Frontal cortex (tissue), 4 donors: ENCODE measurements around the gene LSS. TPM values are rescaled to one million over a fixed set of nuclear protein-coding genes. Genes with fewer than 3 reads are reported as not detected.

Experiments used
- DNase-seq, 2 donors: peaks; one replicate each; pipeline ENCODE4 v3.0.0; 2012; ENCODE audit warnings: low spot score in 2 of 2
- FAIRE-seq: peaks from 2 replicates; lab custom pipeline; 2012; peaks lifted over from hg19 to GRCh38; lab: Jason Lieb, UNC
- total RNA-seq: library from RNA; depleted of rRNA; stranded (reverse); fragments of >200 nt; gene quantifications from one replicate; pipeline ENCODE4 v1.2.3, GENCODE V29; 2014
- donor health status: control.
- donor health status: control.
- donor health status: control.

LSS gene
- total RNA-seq, 1 donor from 2014 or later = 39.5 TPM

GRCh38 chr21:46159841-46160656, 68.5 kb downstream of the LSS start:
- DNase-seq (no peak), FAIRE-seq (no peak)

DNA sequence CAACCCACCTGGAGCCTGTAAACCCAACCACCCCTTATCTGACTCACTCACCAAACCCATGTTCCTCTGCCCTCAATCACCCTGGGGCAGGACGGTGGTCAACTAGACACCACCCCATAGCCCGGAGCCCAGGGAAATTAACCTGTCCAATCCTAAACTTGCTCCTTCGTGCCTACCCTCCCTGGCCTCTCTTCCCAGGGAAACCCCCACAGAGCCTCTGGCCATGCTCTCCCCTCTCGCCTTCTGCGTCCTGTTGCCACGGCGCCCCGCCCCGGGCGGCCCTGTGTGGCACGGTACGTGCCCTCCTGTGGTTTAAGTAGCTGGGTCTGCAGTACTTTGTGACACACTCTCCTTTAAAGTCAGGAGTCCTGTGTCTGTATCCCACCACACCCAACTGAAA, 69.2 kb downstream of the LSS start:
- no peak for FAIRE-seq
- no peak for DNase-seq

DNA sequence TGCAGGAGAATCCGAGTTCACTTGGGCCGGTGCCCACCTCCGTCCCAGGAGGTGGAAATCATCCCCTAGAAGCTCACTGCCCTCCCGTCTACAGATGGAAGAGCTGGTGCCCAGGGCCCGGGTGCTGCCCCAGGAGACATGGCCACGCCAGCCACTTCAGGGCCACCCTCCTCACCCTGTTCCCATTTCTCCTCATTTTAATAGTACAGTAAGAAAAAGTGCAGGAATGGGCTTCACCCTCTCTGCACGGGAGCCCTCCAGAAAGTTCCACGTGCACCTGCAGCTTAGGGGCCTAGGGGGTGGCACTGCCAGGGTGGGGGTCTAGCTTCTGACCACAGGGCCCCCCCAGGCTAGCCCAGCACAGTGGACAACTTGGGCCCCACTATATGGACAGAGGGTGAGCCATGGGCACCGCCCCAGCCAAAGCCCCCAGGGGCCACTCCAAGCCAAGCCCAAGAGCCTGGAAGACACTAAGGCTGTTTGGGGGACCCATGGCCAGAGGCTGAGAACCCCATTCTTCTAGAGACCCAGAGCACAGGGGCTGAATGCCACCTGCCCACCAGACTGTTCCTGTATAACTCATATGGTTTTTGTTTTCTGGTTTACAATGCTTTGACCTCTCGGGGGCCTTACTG, 69.8 kb downstream of the LSS start:
- DNase-seq (no peak), FAIRE-seq (no peak)

GRCh38 chr21:46157987-46158451, 70.6 kb downstream of the LSS start:
- no peak for DNase-seq
- FAIRE-seq = no peak

- FAIRE-seq = no peak
- DNase-seq = no peak
Observed at GRCh38 chr21:46157396-46157986, 71.1 kb downstream of the LSS start.

DNA sequence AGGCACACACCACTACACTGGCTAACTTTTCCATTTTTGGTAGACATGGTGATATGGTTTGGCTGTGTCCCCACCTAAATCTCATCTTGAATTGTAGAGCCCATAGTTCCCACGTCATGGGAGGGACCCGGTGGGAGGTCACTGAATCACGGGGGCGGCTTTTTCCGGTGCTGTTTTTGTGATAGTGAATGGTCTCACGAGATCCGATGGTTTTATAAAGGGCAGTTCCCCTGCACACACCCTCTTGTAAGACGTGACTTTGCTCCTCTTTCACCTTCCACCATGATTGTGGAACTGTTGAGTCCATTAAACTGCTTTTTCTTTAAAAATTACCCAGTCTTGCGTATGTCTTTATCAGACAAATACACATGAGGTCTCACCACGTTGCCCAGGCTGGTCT, 71.9 kb downstream of the LSS start:
- FAIRE-seq = no peak
- DNase-seq = no peak

DNA sequence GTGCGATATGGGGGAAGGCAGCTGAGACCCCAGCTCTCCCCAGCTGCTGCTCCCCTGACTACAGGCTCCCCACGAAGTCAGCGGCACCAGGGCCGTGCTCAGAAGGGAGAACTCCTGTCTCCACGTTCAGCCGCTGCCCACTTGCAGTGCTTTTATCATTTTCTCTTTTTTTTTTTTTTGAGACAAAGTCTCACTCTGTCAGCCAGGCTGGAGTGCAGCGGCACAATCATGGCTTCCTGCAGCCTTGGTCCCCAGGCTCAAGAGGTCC, 72.3 kb downstream of the LSS start:
- no peak for FAIRE-seq
- DNase-seq = no peak

DNA sequence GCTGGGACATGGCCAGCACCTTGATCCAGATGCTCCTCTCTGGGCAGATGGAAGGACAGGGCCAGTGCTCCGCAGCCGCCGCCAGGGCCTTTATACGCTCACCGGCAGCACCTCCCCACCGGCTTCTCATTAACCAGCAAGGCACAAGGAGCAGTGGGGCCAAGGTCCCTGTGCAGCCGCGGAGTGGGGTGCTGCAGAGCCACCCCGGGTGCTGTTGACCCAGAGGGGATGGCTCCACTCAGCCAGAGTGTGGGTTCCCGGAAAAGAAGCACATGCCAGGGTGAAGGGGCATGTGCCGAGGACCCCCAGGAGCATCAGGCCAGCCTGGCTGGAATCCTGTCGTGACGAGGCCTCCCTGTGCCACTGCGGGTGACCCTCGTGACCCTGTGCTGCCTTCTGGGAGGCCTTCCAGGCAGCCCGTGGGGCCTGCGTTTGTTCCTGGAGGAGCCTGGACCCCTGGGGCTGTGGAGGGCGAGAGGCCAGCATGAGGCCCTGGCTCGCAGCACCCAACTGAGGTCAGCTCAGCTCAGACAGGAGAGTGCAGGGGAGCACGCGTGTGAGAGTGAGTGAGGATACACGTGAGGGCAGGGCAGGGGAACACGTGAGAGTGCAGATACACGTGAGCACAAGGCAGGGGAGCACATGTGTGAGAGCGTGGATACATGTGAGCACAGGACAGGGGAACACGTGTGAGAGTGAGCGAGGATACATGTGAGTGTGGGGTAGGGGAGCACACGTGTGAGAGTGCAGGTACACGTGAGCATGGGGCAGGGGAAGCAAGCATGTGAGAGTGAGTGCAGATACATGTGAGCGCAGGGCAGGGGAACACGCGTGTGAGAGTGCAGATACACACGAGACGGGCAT, 72.8 kb downstream of the LSS start, which contains the start of gene FTCD:
TSS of gene FTCD (minus strand) at position 66 of the 864 bp plus-strand sequence. CDS start at position 10, 56 bp downstream.
- DNase-seq (no peak), FAIRE-seq (no peak)

DNA sequence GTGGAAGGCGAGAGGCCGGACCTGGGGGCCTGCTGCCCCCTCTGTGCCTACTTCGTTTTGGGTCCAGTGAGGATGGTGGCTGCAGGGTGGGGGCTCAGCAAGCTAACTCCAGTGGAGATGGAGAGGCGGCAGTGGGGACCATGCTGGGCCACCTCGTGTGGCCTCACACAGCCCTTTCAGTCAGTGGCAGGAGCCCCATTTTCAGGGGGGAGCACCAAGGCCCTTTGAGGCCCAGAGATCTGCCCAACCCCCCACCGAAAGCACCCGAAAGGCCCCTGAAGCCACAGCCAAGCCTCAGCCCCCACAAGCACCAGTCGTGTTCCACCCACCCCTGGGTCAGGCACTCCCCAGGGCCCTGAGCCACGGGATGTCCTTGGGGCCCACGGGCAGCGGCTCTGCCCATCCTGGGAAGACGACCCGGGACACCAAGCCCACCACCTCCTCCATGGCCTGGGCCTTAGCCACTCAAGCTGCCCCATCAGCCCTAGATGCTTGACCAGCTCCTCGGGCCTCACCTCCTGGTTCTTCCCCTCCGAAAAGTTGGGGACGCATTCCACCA, 73.5 kb downstream of the LSS start:
- FAIRE-seq = no peak
- no peak for DNase-seq

DNA sequence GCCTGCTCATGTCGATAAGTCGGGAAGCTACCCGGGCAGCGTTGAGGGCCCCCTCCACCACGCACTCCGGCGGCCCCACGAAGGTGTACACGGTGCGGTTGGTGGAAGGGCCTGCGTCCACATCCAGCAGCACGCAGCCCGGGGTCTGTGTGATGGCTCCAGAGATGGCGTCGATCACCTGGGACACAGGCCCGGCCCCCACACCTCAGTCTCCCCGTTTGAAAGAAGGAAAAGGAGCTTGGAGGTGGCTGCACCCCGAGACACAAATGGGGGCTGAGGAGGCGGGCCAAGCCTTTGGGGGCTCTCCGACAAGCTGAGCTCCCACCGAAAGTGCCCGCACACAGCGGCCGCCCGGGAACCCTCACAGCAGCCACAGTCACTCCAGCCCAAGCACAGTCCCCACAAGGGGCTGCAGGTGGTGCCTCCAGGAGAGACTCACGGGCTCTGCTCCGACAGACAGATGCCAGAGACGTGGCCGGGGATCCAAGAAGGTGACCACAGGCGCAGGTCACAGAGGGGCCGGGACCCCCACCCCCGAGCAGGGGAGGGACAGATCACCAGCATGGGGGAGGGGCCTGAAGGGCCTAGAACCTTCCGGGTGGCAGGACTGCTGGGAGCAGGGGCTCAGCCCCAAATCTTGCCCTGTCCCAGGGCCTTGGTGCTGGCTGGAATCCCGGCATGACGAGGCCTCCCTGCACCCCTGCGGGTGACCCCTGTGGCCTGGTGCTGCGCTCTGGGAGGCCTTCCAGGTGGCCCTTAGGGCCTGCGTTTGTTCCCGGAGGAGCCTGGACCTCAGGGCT, 74.2 kb downstream of the LSS start:
- DNase-seq (no peak), FAIRE-seq (no peak)

DNA sequence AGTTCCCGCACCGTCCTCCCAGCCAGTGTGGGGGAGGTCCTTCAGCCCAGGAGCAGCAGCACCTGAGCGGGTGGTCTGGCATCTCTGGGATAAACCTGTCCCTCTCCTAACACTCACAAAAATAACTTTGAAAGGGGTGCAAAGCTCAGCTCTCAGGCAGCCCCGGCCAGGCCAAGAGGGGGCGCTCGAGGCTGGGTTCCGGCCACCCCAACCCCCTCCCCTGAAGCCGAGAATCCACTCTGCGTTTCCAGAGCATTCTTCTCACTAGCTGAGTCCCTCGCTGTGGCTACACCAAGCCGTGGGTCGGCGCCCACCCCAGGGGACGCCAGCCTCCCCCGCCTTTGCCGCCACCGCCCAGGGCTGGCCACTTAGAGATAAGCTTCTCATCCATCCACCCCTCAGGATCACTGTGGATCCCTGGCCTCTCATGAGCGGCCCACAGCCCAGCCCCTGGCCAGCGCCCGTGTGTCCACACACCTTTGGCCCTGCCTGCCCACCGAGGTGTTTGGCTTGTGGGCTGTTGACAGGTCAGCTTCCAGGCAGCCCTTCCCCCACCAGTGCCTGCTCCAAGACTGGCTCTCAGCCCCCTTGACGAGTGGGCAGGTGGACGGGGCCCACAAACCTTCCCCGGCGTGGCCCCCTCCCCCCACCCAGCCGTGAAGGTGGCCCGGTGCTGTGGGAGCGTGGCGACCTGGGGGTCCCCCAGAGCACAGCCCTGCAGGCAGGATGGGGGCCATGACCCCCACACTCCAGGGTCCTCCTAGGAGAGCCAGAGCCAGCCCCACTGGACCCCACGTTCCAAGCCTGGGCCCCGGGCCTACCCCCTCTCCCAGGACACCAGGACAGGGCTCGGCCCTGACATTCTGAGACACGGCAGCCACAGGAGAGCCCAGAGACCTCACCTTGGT, 75.1 kb downstream of the LSS start:
- peak; percentile 60 to 82 for DNase-seq
- no peak for FAIRE-seq

DNA sequence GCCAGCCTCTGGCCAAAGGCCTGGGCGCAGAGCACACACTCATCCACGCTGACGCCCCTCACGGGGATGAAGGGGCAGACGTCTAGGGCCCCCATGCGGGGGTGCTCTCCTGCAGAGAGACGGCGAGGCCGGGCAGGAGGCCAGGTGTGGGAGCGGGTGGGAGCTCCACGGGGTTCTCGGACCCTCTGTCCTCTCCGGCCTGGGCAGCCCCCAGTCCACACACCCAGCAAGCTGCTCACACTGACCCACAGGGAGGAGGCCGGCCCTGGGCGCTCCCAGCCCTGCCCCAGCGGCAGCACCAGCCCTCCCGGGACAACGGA, 75.7 kb downstream of the LSS start:
- DNase-seq = no peak
- FAIRE-seq = no peak

GRCh38 chr21:46151989-46152926, 76.3 kb downstream of the LSS start:
- no peak for FAIRE-seq
- DNase-seq = no peak

GRCh38 chr21:46151261-46151988, 77.1 kb downstream of the LSS start:
- no peak for DNase-seq
- FAIRE-seq = no peak

DNA sequence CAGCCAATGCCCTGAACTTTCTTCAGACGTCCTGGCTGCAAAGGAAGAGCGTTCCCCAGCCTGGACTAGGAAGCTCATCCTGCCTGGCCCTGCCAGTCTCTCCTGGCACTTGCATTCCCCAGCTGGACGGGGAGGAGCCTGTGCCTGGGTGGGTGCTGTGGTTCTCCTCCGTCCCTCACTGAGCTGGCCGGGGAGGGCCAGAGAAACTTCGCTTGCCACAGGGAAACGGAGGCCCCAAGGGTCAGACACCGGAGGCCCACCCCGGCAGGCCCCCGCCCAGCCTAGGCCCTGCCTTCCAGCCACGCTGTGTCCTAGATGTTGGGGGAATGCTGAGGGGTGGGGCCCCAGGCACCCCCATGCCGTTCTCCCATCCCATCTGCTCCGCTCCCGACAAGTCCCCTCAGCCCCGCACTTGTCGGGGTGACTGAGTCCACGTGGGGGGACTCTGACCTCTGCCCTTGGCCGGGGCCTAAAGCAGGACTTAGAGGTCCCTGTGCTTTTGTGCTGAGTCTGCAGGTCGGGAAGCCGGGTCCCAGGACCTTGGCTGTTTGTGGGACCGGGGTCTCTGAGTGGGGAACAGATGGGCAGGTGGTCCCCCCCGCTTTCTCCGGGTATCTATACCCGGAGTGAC, 78.0 kb downstream of the LSS start:
- DNase-seq (no peak), FAIRE-seq (no peak)

DNA sequence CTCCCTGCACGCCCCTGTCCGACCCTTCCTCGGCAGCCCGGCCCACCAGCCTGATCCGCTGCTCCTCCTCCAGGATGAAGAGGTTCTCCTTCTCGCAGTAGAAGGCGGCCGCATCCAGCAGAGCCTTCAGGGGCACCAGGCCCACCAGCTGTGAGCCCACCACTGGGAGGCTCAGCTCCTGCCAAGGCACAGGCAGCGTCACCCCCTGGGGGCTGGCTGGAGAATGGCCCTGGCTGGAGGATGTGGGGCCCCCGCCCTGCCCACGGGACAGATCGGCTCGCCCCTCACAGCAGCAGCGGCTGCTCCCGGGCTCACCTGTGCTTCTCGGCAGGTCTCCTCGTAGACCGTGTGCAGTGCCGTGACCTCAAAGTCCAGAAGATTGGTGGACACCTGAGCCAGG, 78.5 kb downstream of the LSS start:
- DNase-seq = no peak

More for the DNA sequence above, 78.5 kb downstream of the LSS start:
- FAIRE-seq = no peak
